SH-SY5Y (cell line): ENCODE measurements around the gene LSM4.

Experiments used
- GATA2 ChIP-seq: IDR thresholded peaks from 2 replicates; pipeline ENCODE4 v1.6.1; 2011; ENCODE audit warnings: mild to moderate bottlenecking, low read depth, low read length
- GATA3 ChIP-seq: IDR thresholded peaks from 2 replicates; pipeline ENCODE4 v1.6.1; 2011; ENCODE audit warnings: low read depth, mild to moderate bottlenecking, low read length, moderate library complexity

- TF ChIP-seq GATA2 = no peak
- TF ChIP-seq GATA3 = no peak
These were observed 13.3 kb downstream of the LSM4 start for GRCh38 chr19:18309525-18310064.
